GM23338 (cell line): ENCODE results near the gene CDH4. TPM values are rescaled to one million over a fixed set of nuclear protein-coding genes. Genes with fewer than 3 reads are reported as not detected.

Experiments used
- ATAC-seq: fragments of 200-7000 bp; cut with Tn5 transposase; 3 replicates; pipeline ENCODE4 v1.9.1; 2020
- DNase-seq: peaks from one replicate; pipeline ENCODE4 v3.0.0-alpha.2; 2015; ENCODE audit warnings: low spot score
- H2AFZ ChIP-seq: fragments of 200-600 bp; sonication (generic); 2 replicates; pipeline ENCODE4 v1.8.0; 2016; ENCODE audit warnings: antibody characterized with exemption, mild to moderate bottlenecking, moderate library complexity
- H3F3A ChIP-seq: fragments of 200-600 bp; sonication (generic); replicated peaks from 2 replicates; pipeline ENCODE4 v1.8.0; 2017; ENCODE audit warnings: antibody characterized with exemption, mixed run types, low read depth
- H3K27ac ChIP-seq: fragments of 200-600 bp; sonication (generic); 2 replicates; pipeline ENCODE4 v1.6.1; 2016; ENCODE audit warnings: low read depth
- H3K27me3 ChIP-seq: fragments of 200-600 bp; sonication (generic); 2 replicates; pipeline ENCODE4 v1.8.0; 2016; ENCODE audit warnings: mild to moderate bottlenecking, mixed run types, moderate library complexity; ENCODE audit not compliant: insufficient read depth
- H3K36me3 ChIP-seq: fragments of 200-600 bp; sonication (generic); 2 replicates; pipeline ENCODE4 v1.8.0; 2016; ENCODE audit warnings: mild to moderate bottlenecking; ENCODE audit not compliant: insufficient read depth
- H3K4me1 ChIP-seq: fragments of 200-600 bp; sonication (generic); 2 replicates; pipeline ENCODE4 v1.8.0; 2016; ENCODE audit warnings: mild to moderate bottlenecking, moderate library complexity; ENCODE audit not compliant: insufficient read depth
- H3K4me2 ChIP-seq: fragments of 200-600 bp; sonication (generic); 2 replicates; pipeline ENCODE4 v1.7.1; 2017; ENCODE audit warnings: mixed run types
- H3K4me3 ChIP-seq: fragments of 200-600 bp; sonication (generic); 2 replicates; pipeline ENCODE4 v1.6.1; 2016; ENCODE audit warnings: mixed run types
- H3K79me2 ChIP-seq: fragments of 200-600 bp; sonication (generic); replicated peaks from 2 replicates; pipeline ENCODE4 v1.8.0; 2017; ENCODE audit warnings: mild to moderate bottlenecking; ENCODE audit not compliant: insufficient read depth
- H3K9me2 ChIP-seq: fragments of 200-600 bp; sonication (generic); 2 replicates; pipeline ENCODE4 v1.8.0; 2017; ENCODE audit not compliant: insufficient read depth
- H4K20me1 ChIP-seq: fragments of 200-600 bp; sonication (generic); replicated peaks from 2 replicates; pipeline ENCODE4 v1.8.0; 2017; ENCODE audit warnings: mild to moderate bottlenecking; ENCODE audit not compliant: insufficient read depth
- H3K27ac Mint-ChIP-seq: 2 replicates; pipeline ENCODE4 v1.8.0; 2020; ENCODE audit warnings: inconsistent platforms, mild to moderate bottlenecking, moderate library complexity, mixed read lengths
- H3K27me3 Mint-ChIP-seq: 3 replicates; pipeline ENCODE4 v1.8.0; 2022; ENCODE audit warnings: low read depth, mild to moderate bottlenecking, moderate library complexity, mixed read lengths, inconsistent platforms; ENCODE audit not compliant: insufficient read depth, poor library complexity
- H3K36me3 Mint-ChIP-seq: 3 replicates; pipeline ENCODE4 v1.8.0; 2021; ENCODE audit warnings: low read depth, mild to moderate bottlenecking, inconsistent platforms, moderate library complexity, mixed read lengths
- H3K4me1 Mint-ChIP-seq: 3 replicates; pipeline ENCODE4 v1.8.0; 2020; ENCODE audit warnings: mild to moderate bottlenecking, inconsistent platforms, mixed read lengths
- H3K4me3 Mint-ChIP-seq: 3 replicates; pipeline ENCODE4 v1.8.0; 2021; ENCODE audit warnings: moderate library complexity, mild to moderate bottlenecking, inconsistent platforms, mixed read lengths
- H3K9me3 Mint-ChIP-seq: 3 replicates; pipeline ENCODE4 v1.8.0; 2020; ENCODE audit warnings: moderate library complexity, mild to moderate bottlenecking, inconsistent platforms, mixed read lengths
- CREB1 ChIP-seq: fragments of 250-450 bp; sonication (Bioruptor Pico); IDR thresholded peaks from 2 replicates; pipeline ENCODE4 v1.5.0; 2020; ENCODE audit warnings: low read depth, mild to moderate bottlenecking, moderate library complexity
- CTCF ChIP-seq, 2 experiments: fragments of 200-600 bp in 1 of 2; sonication (generic) in 1 of 2; conservative IDR thresholded peaks; 2 replicates each; pipeline versions ENCODE4 v1.5.1 to v1.6.1; 2016 to 2017; ENCODE audit warnings: antibody characterized with exemption in 2 of 2, low read depth in 2 of 2, mild to moderate bottlenecking in 2 of 2, moderate library complexity in 1 of 2
- ETS1 ChIP-seq: IDR thresholded peaks from 2 replicates; pipeline ENCODE4 v1.6.1; 2016; ENCODE audit warnings: antibody characterized with exemption
- EZH2 ChIP-seq: fragments of 200-600 bp; sonication (generic); IDR thresholded peaks from one replicate; pipeline ENCODE4 v1.8.0; 2017; ENCODE audit warnings: antibody characterized with exemption, mild to moderate bottlenecking, low read depth; ENCODE audit not compliant: unreplicated experiment
- EZH2phosphoT487 ChIP-seq: fragments of 200-600 bp; sonication (generic); IDR thresholded peaks from one replicate; pipeline ENCODE4 v1.8.1; 2018; ENCODE audit warnings: antibody characterized with exemption; ENCODE audit not compliant: unreplicated experiment
- JUNB ChIP-seq: IDR thresholded peaks from one replicate; pipeline ENCODE4 v1.6.1; 2016; ENCODE audit warnings: antibody characterized with exemption; ENCODE audit not compliant: unreplicated experiment
- NANOG ChIP-seq: IDR thresholded peaks from 2 replicates; pipeline ENCODE4 v1.6.1; 2016; ENCODE audit warnings: antibody characterized with exemption, borderline replicate concordance
- POLR2AphosphoS5 ChIP-seq: IDR thresholded peaks from 2 replicates; pipeline ENCODE4 v1.6.1; 2016; ENCODE audit warnings: antibody characterized with exemption, low read depth
- REST ChIP-seq: IDR thresholded peaks from one replicate; pipeline ENCODE4 v1.6.1; 2018; ENCODE audit warnings: antibody characterized with exemption; ENCODE audit not compliant: unreplicated experiment
- STAT1 ChIP-seq: IDR thresholded peaks from one replicate; pipeline ENCODE4 v1.6.1; 2016; ENCODE audit warnings: antibody characterized with exemption; ENCODE audit not compliant: unreplicated experiment
- ZNF114 ChIP-seq: fragments of 250-450 bp; sonication (Bioruptor Pico); IDR thresholded peaks from 2 replicates; pipeline ENCODE4 v1.5.0; 2020; ENCODE audit warnings: mild to moderate bottlenecking, moderate library complexity
- ZNF331 ChIP-seq: fragments of 250-450 bp; sonication (Bioruptor Pico); IDR thresholded peaks from 2 replicates; pipeline ENCODE4 v1.5.0; 2020; ENCODE audit warnings: low read depth, mild to moderate bottlenecking, moderate library complexity
- ZNF462 ChIP-seq: fragments of 250-450 bp; sonication (Bioruptor Pico); IDR thresholded peaks from 2 replicates; pipeline ENCODE4 v1.5.0; 2020; ENCODE audit warnings: mild to moderate bottlenecking, moderate library complexity
- polyA plus RNA-seq: library from polyadenylated mRNA; unstranded; fragments of >200 nt; fragmentation: Nextera tagmentation; extraction: Ambion mirVana; gene quantifications from 2 replicates; pipeline ENCODE4 v1.2.1, GENCODE V29; 2016
- total RNA-seq: library from RNA; depleted of rRNA; stranded (reverse); fragments of >200 nt; shearing (Covaris generic); gene quantifications from 2 replicates; pipeline ENCODE4 v1.2.3, GENCODE V29; 2014

Gene CDH4
- total and polyA plus RNA-seq, 2 experiments from 2014 or later: 1.2 to 4.2 TPM

GRCh38 chr20:61502433-61502832 lies 250.4 kb downstream of the CDH4 start:
- Histone ChIP-seq H3F3A (no peaks in the 10 kb centered on the region), H3K9me2 (peaks cover 5% of the 10 kb centered on the region; the same call in 1 of the 2 replicates), H3K27me3 (0 out of 2 replicates have a peak, but pooled peaks cover 3% of the 10 kb centered on the region), H2AFZ (no peak overlapping the region), H3K79me2 (no peaks in the 10 kb centered on the region), H3K36me3 (no peaks in the 10 kb centered on the region), H3K4me2 (no peak overlapping the region), H3K4me3 (no peak overlapping the region), H4K20me1 (no peaks in the 10 kb centered on the region), H3K4me1 (peaks cover 13% of the 10 kb centered on the region), H3K27ac (no peak overlapping the region)
- no peak for DNase-seq
- Mint-ChIP-seq H3K9me3 (peaks cover 14% of the 10 kb centered on the region), H3K27me3 (peaks cover 8% of the 10 kb centered on the region), H3K27ac (no peak overlapping the region), H3K4me1 (peaks cover 38% of the 10 kb centered on the region), H3K4me3 (no peak overlapping the region), H3K36me3 (peaks cover 16% of the 10 kb centered on the region)
- ATAC-seq: no peak
- TF ChIP-seq ZNF114 (CRISPR knock-in tag): no peak
- no peak for TF ChIP-seq NANOG
- no peak for TF ChIP-seq CREB1
- TF ChIP-seq ZNF331: no peak
- no peak for TF ChIP-seq EZH2
- no peak for TF ChIP-seq EZH2phosphoT487
- TF ChIP-seq ZNF462 (CRISPR knock-in tag): no peak
- no peak for TF ChIP-seq CTCF (conservative IDR thresholded peaks at IDR 0.05; ENCODE audit: low read depth in 2 of 2)
- TF ChIP-seq REST: no peak
- no peak for TF ChIP-seq STAT1
- no peak for TF ChIP-seq JUNB
- no peak for TF ChIP-seq POLR2AphosphoS5
- TF ChIP-seq ETS1: no peak
